Breast epithelium (tissue), 3 donors: Measurements from ENCODE around the gene NRROS.

Experiments
- CTCF ChIP-seq, 3 donors: fragments of 450-650 bp; IDR thresholded peaks; one replicate each; pipeline ENCODE4 v1.5.1; 2016 to 2017; ENCODE audit warnings: antibody characterized with exemption in 3 of 3, mild to moderate bottlenecking in 3 of 3, moderate library complexity in 3 of 3
- POLR2A ChIP-seq: fragments of 450-650 bp; IDR thresholded peaks from one replicate; pipeline ENCODE4 v1.6.1; 2016; ENCODE audit warnings: antibody characterized with exemption, mild to moderate bottlenecking, moderate library complexity

- no peak for TF ChIP-seq CTCF (IDR thresholded peaks at IDR 0.05)
- no peak for TF ChIP-seq POLR2A
These were observed 15.2 kb downstream of the NRROS start for GRCh38 chr3:196654735-196655090.
